Left cardiac atrium (tissue), 4 donors: ENCODE results near the gene DGKK. TPM values are rescaled to one million over a fixed set of nuclear protein-coding genes. Genes with fewer than 3 reads are reported as not detected.

Source experiments
- ATAC-seq, 2 donors: fragments of 200-7000 bp; cut with Tn5 transposase; one replicate each; pipeline ENCODE4 v1.9.1; 2020; ENCODE audit warnings: mild to moderate bottlenecking in 2 of 2, moderate library complexity in 2 of 2
- DNase-seq: peaks from one replicate; pipeline ENCODE4 v3.0.0-alpha.2; 2020
- intact Hi-C, 2 donors: fragments of 100-400 bp; cut with DNase I; formaldehyde crosslinking; loops; one replicate each; pipeline versions ENCODE4 v1.14.1 to v1.15.1; 2022 to 2023
- long read RNA-seq: library from polyadenylated mRNA; unstranded; transcript quantifications from one replicate; pipeline ENCODE4 v2.0.0, GENCODE V29; 2021
- total RNA-seq, 2 donors: library from RNA; stranded (reverse); fragmentation: NEBNext Ultra II Directional; extraction: Animal tissue kit (Norgen Biotek cat#: 25700); gene quantifications; one replicate each; pipeline ENCODE4 v1.2.1, GENCODE V29; 2021
- donor health status: DM: no; HTN: yes; CAD: no.
- donor health status: DM: no; HTN: yes; CAD: no; lungs with severe emphysema.
- donor health status: DM: yes; HTN: yes; CAD: no.
- donor health status: Dilated cardiomyopathy.

Gene DGKK
- total RNA-seq = not detected
- long read RNA-seq = 0 reads

GRCh38 chrX:50470103-50471031 is at the start of gene DGKK:
Gene DGKK (minus strand): TSS chrX:50470825. CDS start chrX:50470678, 147 bp downstream.
- DNase-seq = no peak
- peak in 1 of 2 donors; percentile 27 for ATAC-seq
- intact Hi-C loops = no loop called here

- intact Hi-C loops = no loop called here
- no peak for ATAC-seq
- DNase-seq = no peak
These were observed 44.2 kb upstream of the DGKK start for GRCh38 chrX:50514811-50515210.

GRCh38 chrX:50497114-50497513 is 26.5 kb upstream of the DGKK start:
- DNase-seq (no peak), ATAC-seq (no peak)
- intact Hi-C loops = no loop called here

GRCh38 chrX:50495616-50496015 is 25.0 kb upstream of the DGKK start:
- DNase-seq (peak; percentile 36), ATAC-seq (peak; percentile 12 to 67)
- intact Hi-C loops = no loop called here

GRCh38 chrX:50492720-50493119 is 22.1 kb upstream of the DGKK start:
- intact Hi-C loops = no loop called here
- no peak for ATAC-seq

GRCh38 chrX:50484662-50485061 is 14.0 kb upstream of the DGKK start:
- DNase-seq (no peak), ATAC-seq (no peak)
- intact Hi-C loops = no loop called here

More at GRCh38 chrX:50492720-50493119, 22.1 kb upstream of the DGKK start:
- DNase-seq = no peak

- intact Hi-C loops = no loop called here
- DNase-seq (no peak), ATAC-seq (no peak)
These were observed 12.7 kb upstream of the DGKK start for GRCh38 chrX:50483283-50483682.

- intact Hi-C loops = no loop called here
- ATAC-seq = no peak
- DNase-seq = no peak
These were observed 4.6 kb upstream of the DGKK start for GRCh38 chrX:50475208-50475607.

- no peak for ATAC-seq
- DNase-seq = no peak
- intact Hi-C loops = no loop called here
These were observed 765 bp upstream of the DGKK start for GRCh38 chrX:50471390-50471789.

GRCh38 chrX:50469206-50469605 is 1.4 kb downstream of the DGKK start:
- DNase-seq (no peak), ATAC-seq (no peak)
- intact Hi-C loops = no loop called here

GRCh38 chrX:50459615-50460014 is 11.0 kb downstream of the DGKK start:
- ATAC-seq = no peak
- no peak for DNase-seq
- intact Hi-C loops = no loop called here

- no peak for ATAC-seq
These were observed 12.1 kb downstream of the DGKK start for GRCh38 chrX:50458483-50458882.

GRCh38 chrX:50456712-50457484 is 13.7 kb downstream of the DGKK start:
- ATAC-seq (no peak), DNase-seq (no peak)
- intact Hi-C loops = no loop called here

More at GRCh38 chrX:50458483-50458882, 12.1 kb downstream of the DGKK start:
- DNase-seq = no peak
- intact Hi-C loops = no loop called here

- DNase-seq = no peak
- intact Hi-C loops = no loop called here
- ATAC-seq = no peak
These were observed 17.8 kb downstream of the DGKK start for GRCh38 chrX:50452782-50453181.

- DNase-seq (no peak), ATAC-seq (no peak)
- intact Hi-C loops = no loop called here
These were observed 20.3 kb downstream of the DGKK start for GRCh38 chrX:50450324-50450723.

GRCh38 chrX:50448565-50448964 is 22.1 kb downstream of the DGKK start:
- intact Hi-C loops = no loop called here
- no peak for DNase-seq
- ATAC-seq = no peak

GRCh38 chrX:50447535-50447934 is 23.1 kb downstream of the DGKK start:
- no peak for ATAC-seq
- DNase-seq = no peak
- intact Hi-C loops = no loop called here

GRCh38 chrX:50442426-50443116 is 28.1 kb downstream of the DGKK start:
- DNase-seq = no peak
- ATAC-seq = no peak
- intact Hi-C loops = no loop called here

- intact Hi-C loops = no loop called here
- no peak for ATAC-seq
- no peak for DNase-seq
These were observed 33.8 kb downstream of the DGKK start for GRCh38 chrX:50436797-50437196.

- DNase-seq (no peak), ATAC-seq (no peak)
- intact Hi-C loops = no loop called here
These were observed 37.8 kb downstream of the DGKK start for GRCh38 chrX:50432829-50433289.
